GM18870 (cell line): ENCODE data around the gene ARF1.

Experiments used
- ATAC-seq: cut with Tn5 transposase; IDR thresholded peaks from one replicate; pipeline ENCODE4 v1.9.1; 2021; ENCODE audit warnings: moderate library complexity; ENCODE audit not compliant: unreplicated experiment

The ARF1 gene

GRCh38 chr1:228145463-228146416 is 63.2 kb downstream of the ARF1 start:
- ATAC-seq: no peak

GRCh38 chr1:228146417-228147150 is 64.1 kb downstream of the ARF1 start:
- ATAC-seq: no peak

- ATAC-seq: no peak
Measured at GRCh38 chr1:228147151-228147693, 64.7 kb downstream of the ARF1 start.

GRCh38 chr1:228147768-228148167 is 65.3 kb downstream of the ARF1 start:
- ATAC-seq: no peak

GRCh38 chr1:228148196-228148861 is 65.8 kb downstream of the ARF1 start:
- no peak for ATAC-seq
